B cell (primary cell): ENCODE measurements around the gene NOL4L. TPM values are rescaled to one million over a fixed set of nuclear protein-coding genes. Genes with fewer than 3 reads are reported as not detected.
A peak's percentile ranks its signal among the peaks of the same experiment; 100 is the strongest.

Source experiments
- ATAC-seq: fragments of 200-7000 bp; cut with Tn5 transposase; one replicate; pipeline ENCODE4 v1.10.0; 2021; ENCODE audit warnings: low read depth, mild to moderate bottlenecking, moderate number of reproducible peaks, moderate library complexity
- CTCF ChIA-PET: fragments of 350-600 bp; sonication (Branson Sonifier 250); formaldehyde crosslinking; loops from one replicate; lab custom pipeline; 2021; ENCODE audit warnings: antibody characterized with exemption, inconsistent platforms; lab: Charles Lee
- POLR2A ChIA-PET: fragments of 350-600 bp; sonication (Branson Sonifier 250); formaldehyde crosslinking; loops from one replicate; lab custom pipeline; 2021; ENCODE audit warnings: antibody characterized with exemption; lab: Charles Lee
- DNase-seq: peaks from one replicate; pipeline ENCODE4 v3.0.0; 2013
- H2AFZ ChIP-seq: 2 replicates; pipeline ENCODE4 v1.6.1; 2012; ENCODE audit warnings: mild to moderate bottlenecking, low read depth, low read length; ENCODE audit not compliant: insufficient read depth, poor library complexity, severe bottlenecking
- H3K27ac ChIP-seq, 2 donors: 1 replicate in 1 of 2; 2 replicates in 1 of 2; pipeline ENCODE4 v1.5.1; 2012 to 2013; ENCODE audit warnings: low read length in 2 of 2, mild to moderate bottlenecking in 2 of 2, moderate library complexity in 1 of 2
- H3K27me3 ChIP-seq, 4 experiments: fragments of 200-600 bp in 1 of 4; sonication (generic) in 1 of 4; replicated peaks in 1 of 4; 1 replicate in 2 of 4; 2 replicates in 2 of 4; pipeline versions ENCODE4 v1.6.1 to v1.7.0; 2013 to 2016; ENCODE audit warnings: low read length in 3 of 4, mild to moderate bottlenecking in 2 of 4, mixed read lengths in 1 of 4, moderate library complexity in 1 of 4; ENCODE audit not compliant: insufficient read depth in 4 of 4, control insufficient read depth in 3 of 4; ENCODE audit errors: control extremely low read depth in 1 of 4
- H3K36me3 ChIP-seq, 2 experiments: replicated peaks in 1 of 2; 1 replicate in 1 of 2; 2 replicates in 1 of 2; pipeline versions ENCODE4 v1.6.1 to v1.7.1; 2013; ENCODE audit warnings: low read length in 1 of 2; ENCODE audit not compliant: insufficient read depth in 2 of 2, control insufficient read depth in 1 of 2; ENCODE audit errors: control extremely low read depth in 1 of 2, extremely low read depth in 1 of 2
- H3K4me1 ChIP-seq, 2 donors: fragments of 200-600 bp in 1 of 2; sonication (generic) in 1 of 2; 1 replicate in 1 of 2; 2 replicates in 1 of 2; pipeline versions ENCODE4 v1.5.1 to v1.6.1; 2013 to 2017; ENCODE audit warnings: low read length in 2 of 2; ENCODE audit not compliant: control insufficient read depth in 2 of 2, insufficient read depth in 2 of 2
- H3K4me2 ChIP-seq: replicated peaks from 2 replicates; pipeline ENCODE3; 2012; ENCODE audit warnings: mild to moderate bottlenecking, low read depth, low read length; ENCODE audit not compliant: poor library complexity, severe bottlenecking
- H3K4me3 ChIP-seq, 5 experiments: fragments of 200-600 bp in 1 of 5; sonication (generic) in 1 of 5; 1 replicate in 3 of 5; 2 replicates in 2 of 5; pipeline versions ENCODE4 v1.5.1 to v1.7.0; 2011 to 2016; ENCODE audit warnings: low read length in 4 of 5, mild to moderate bottlenecking in 4 of 5, low read depth in 2 of 5, control low read depth in 1 of 5, moderate library complexity in 1 of 5; ENCODE audit not compliant: insufficient read depth in 1 of 5; ENCODE audit errors: control extremely low read depth in 1 of 5, extremely low read depth in 1 of 5
- H3K79me2 ChIP-seq: fragments of 200-600 bp; sonication (generic); one replicate; pipeline ENCODE4 v1.6.0; 2016; ENCODE audit warnings: low read length; ENCODE audit not compliant: control insufficient read depth, insufficient read depth
- H3K9ac ChIP-seq: fragments of 200-600 bp; sonication (generic); 2 replicates; pipeline ENCODE4 v1.6.1; 2017; ENCODE audit warnings: mild to moderate bottlenecking, low read length, moderate library complexity
- H3K9me3 ChIP-seq, 3 donors: one replicate each; pipeline versions ENCODE4 v1.6.1 to v1.7.1; 2013; ENCODE audit warnings: low read length in 2 of 3; ENCODE audit not compliant: control insufficient read depth in 2 of 3, insufficient read depth in 1 of 3; ENCODE audit errors: control extremely low read depth in 1 of 3
- H4K20me1 ChIP-seq: 2 replicates; pipeline ENCODE4 v1.6.0; 2012; ENCODE audit warnings: mild to moderate bottlenecking, low read length; ENCODE audit not compliant: insufficient read depth, control insufficient read depth, poor library complexity, severe bottlenecking
- H3K27ac Mint-ChIP-seq: one replicate; pipeline ENCODE4 v1.8.0; 2021; ENCODE audit warnings: mixed read lengths
- H3K27me3 Mint-ChIP-seq: one replicate; pipeline ENCODE4 v1.8.0; 2021; ENCODE audit warnings: mixed read lengths
- H3K4me1 Mint-ChIP-seq: one replicate; pipeline ENCODE4 v1.8.0; 2021; ENCODE audit warnings: mixed read lengths
- H3K4me3 Mint-ChIP-seq: one replicate; pipeline ENCODE4 v1.8.0; 2021; ENCODE audit warnings: mixed read lengths
- H3K9me3 Mint-ChIP-seq: one replicate; pipeline ENCODE4 v1.8.0; 2022; ENCODE audit warnings: mixed read lengths; ENCODE audit not compliant: insufficient read depth
- EZH2 ChIP-seq: IDR thresholded peaks from 2 replicates; pipeline ENCODE4 v1.6.1; 2012; ENCODE audit warnings: borderline replicate concordance, low read depth, mild to moderate bottlenecking, moderate library complexity, low read length; ENCODE audit not compliant: insufficient read depth, poor library complexity, severe bottlenecking
- WGBS: methylation state at CpG from one replicate; pipeline ENCODE4 v1.1.5; 2013; ENCODE audit warnings: missing lambda C conversion rate; ENCODE audit not compliant: insufficient coverage; 5-methylcytosine and 5-hydroxymethylcytosine counted together
- intact Hi-C: fragments of 100-400 bp; cut with micrococcal nuclease; formaldehyde crosslinking; loops from one replicate; pipeline ENCODE4 v1.10.0; 2022
- polyA plus RNA-seq: library from polyadenylated mRNA; depleted of rRNA; stranded (reverse); fragments of >200 nt; gene quantifications from 2 replicates; pipeline ENCODE4 v1.2.3, GENCODE V29; 2012
- total RNA-seq, 2 donors: library from RNA; stranded (reverse); fragments of 120-200 nt in 1 of 2; gene quantifications; 1 replicate in 1 of 2; 2 replicates in 1 of 2; pipeline versions ENCODE4 v1.2.3 to v1.2.4, GENCODE V29; 2013 to 2022
- TF ChIP-seq, protein P1 (sequence below): fragments of 200-600 bp; IDR thresholded peaks from one replicate; pipeline ENCODE4 v1.8.0; 2022; ENCODE audit warnings: antibody characterized with exemption, mild to moderate bottlenecking

Gene NOL4L
- total and polyA plus RNA-seq, 2 donors (not counting 1 experiment from before 2014, with no cell fraction given) = 6.5 to 7.9 TPM

DNA sequence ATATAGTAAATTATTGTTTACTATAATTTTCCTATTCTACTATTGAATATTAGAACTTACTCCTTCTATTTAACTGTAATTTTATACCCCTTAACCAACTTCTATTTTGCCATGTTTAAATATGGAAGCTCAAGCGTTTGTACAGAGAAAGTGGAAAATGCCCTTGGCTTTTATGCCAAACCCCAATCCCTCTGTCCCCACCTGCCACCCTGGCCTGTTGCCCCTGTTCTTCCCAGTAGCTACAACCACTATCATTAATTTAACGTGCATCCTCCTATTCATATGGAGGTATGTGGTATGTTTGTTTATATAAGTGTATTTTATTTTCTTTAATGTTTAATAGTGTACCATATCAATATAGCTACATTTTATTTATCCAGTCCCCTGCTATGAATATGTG lies 168.9 kb downstream of the NOL4L start:
- Histone ChIP-seq H3K4me2 (no peak overlapping the region), H3K4me1 (peaks cover 22% of the 10 kb centered on the region in 2 donors), H3K9ac (no peak overlapping the region), H3K79me2 (peaks cover 91% of the 10 kb centered on the region), H2AFZ (no peak overlapping the region), H3K27ac (no peak overlapping the region), H3K4me3 (no peak overlapping the region), H3K9me3 (no peaks in the 10 kb centered on the region), H3K27me3 (no peaks in the 10 kb centered on the region), H4K20me1 (peaks cover 57% of the 10 kb centered on the region), H3K36me3 (peaks cover 0 to 4% of the 10 kb centered on the region in 2 experiments)
- Mint-ChIP-seq H3K4me1 (peaks cover 51% of the 10 kb centered on the region), H3K27ac (no peak overlapping the region), H3K9me3 (no peaks in the 10 kb centered on the region), H3K27me3 (no peaks in the 10 kb centered on the region), H3K4me3 (no peak overlapping the region)
- TF ChIP-seq, protein P1, sequence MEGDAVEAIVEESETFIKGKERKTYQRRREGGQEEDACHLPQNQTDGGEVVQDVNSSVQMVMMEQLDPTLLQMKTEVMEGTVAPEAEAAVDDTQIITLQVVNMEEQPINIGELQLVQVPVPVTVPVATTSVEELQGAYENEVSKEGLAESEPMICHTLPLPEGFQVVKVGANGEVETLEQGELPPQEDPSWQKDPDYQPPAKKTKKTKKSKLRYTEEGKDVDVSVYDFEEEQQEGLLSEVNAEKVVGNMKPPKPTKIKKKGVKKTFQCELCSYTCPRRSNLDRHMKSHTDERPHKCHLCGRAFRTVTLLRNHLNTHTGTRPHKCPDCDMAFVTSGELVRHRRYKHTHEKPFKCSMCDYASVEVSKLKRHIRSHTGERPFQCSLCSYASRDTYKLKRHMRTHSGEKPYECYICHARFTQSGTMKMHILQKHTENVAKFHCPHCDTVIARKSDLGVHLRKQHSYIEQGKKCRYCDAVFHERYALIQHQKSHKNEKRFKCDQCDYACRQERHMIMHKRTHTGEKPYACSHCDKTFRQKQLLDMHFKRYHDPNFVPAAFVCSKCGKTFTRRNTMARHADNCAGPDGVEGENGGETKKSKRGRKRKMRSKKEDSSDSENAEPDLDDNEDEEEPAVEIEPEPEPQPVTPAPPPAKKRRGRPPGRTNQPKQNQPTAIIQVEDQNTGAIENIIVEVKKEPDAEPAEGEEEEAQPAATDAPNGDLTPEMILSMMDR = no peak
- POLR2A ChIA-PET = no interaction called here
- DNase-seq (no peak), ATAC-seq (no peak)
- intact Hi-C loops = no loop called here
- no CpG with 5 or more reads among the region's 2 CpGs for WGBS
- CTCF ChIA-PET = interaction anchor here (1.5 kb wide), 1 partner anchor 9 kb away, joined by 3 read pairs; no protein-coding TSS in a partner anchor

DNA sequence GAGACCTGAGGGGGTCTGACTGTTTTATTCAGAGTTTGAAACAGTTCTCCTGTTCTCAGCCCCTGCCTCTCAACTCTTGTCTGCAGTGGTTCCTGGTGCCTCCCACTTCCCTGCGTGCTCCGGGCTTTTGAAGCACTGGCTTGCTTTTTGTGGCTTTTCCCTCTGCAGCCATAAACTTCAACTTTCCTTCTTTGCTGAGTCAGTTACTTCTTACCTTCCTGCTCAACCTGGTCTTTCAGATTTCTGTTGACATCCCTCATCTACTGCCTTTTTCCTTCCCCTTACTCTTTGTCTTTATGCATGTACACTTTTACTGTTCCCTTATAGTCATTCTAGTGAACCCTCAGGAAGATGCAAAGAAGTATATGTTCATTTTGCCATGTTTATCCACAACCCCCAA lies 169.6 kb downstream of the NOL4L start:
- no peaks in the 10 kb centered on the region for H3K27me3 ChIP-seq
- TF ChIP-seq EZH2 = no peak
- TF ChIP-seq, protein P1 = no peak
- no peak overlapping the region for H2AFZ ChIP-seq
- 24% methylated on average over 2 of the region's 2 CpGs for WGBS
- Mint-ChIP-seq H3K27ac (no peak overlapping the region), H3K9me3 (no peaks in the 10 kb centered on the region), H3K4me1 (peaks cover 50% of the 10 kb centered on the region), H3K27me3 (no peaks in the 10 kb centered on the region), H3K4me3 (no peak overlapping the region)
- no peak overlapping the region for H3K4me3 ChIP-seq
- H3K9ac ChIP-seq = no peak overlapping the region
- peaks cover 57% of the 10 kb centered on the region for H4K20me1 ChIP-seq
- H3K79me2 ChIP-seq = peaks cover 92% of the 10 kb centered on the region
- no peaks in the 10 kb centered on the region for H3K9me3 ChIP-seq
- CTCF ChIA-PET = interaction anchor here (1.5 kb wide), 1 partner anchor 9 kb away, joined by 3 read pairs; no protein-coding TSS in a partner anchor
- no peak overlapping the region for H3K4me2 ChIP-seq
- ATAC-seq = no peak
- intact Hi-C loops = no loop called here
- peaks cover 22% of the 10 kb centered on the region in 2 donors for H3K4me1 ChIP-seq
- DNase-seq = no peak
- H3K36me3 ChIP-seq = peaks cover 0 to 6% of the 10 kb centered on the region in 2 experiments
- peak overlapping the region in 1 of 2 donors; percentile 36 for H3K27ac ChIP-seq
- POLR2A ChIA-PET = no interaction called here
